ENCODE results near the gene SEMA5A. TPM values are rescaled to one million over a fixed set of nuclear protein-coding genes. Genes with fewer than 3 reads are reported as not detected.

The SEMA5A gene
- total RNA-seq, 3 donors from 2014 or later, result 3.0 to 35.4 (median 25.9) TPM

GRCh38 chr5:9429691-9430215 lies 116.1 kb downstream of the SEMA5A start:
- no peak for TF ChIP-seq POLR2AphosphoS5 (IDR thresholded peaks at IDR 0.05)
- no peak for TF ChIP-seq CTCF (IDR thresholded peaks at IDR 0.05)
- TF ChIP-seq POLR2A (IDR thresholded peaks at IDR 0.05), result no peak
- no peak overlapping the region for H3K4me3 ChIP-seq
- DNase-seq (ENCODE audit: low spot score in 2 of 2), result no peak
- intact Hi-C loops (cut with DNase I; ENCODE audit: low total_unique reads), result no loop called here
- no peaks in the 10 kb centered on the region for H3K4me1 ChIP-seq
- no peaks in the 10 kb centered on the region for H3K27me3 ChIP-seq
- no peaks in the 10 kb centered on the region for H3K9me3 ChIP-seq
- no peaks in the 10 kb centered on the region for H3K36me3 ChIP-seq
- H3K27ac ChIP-seq, result no peak overlapping the region

- TF ChIP-seq CTCF (IDR thresholded peaks at IDR 0.05), result no peak
- TF ChIP-seq POLR2A (IDR thresholded peaks at IDR 0.05), result no peak
- TF ChIP-seq POLR2AphosphoS5 (IDR thresholded peaks at IDR 0.05), result no peak
- no peaks in the 10 kb centered on the region for H3K36me3 ChIP-seq
- H3K27me3 ChIP-seq, result no peaks in the 10 kb centered on the region
- no peak overlapping the region for H3K27ac ChIP-seq
- no peaks in the 10 kb centered on the region for H3K9me3 ChIP-seq
- H3K4me1 ChIP-seq, result no peaks in the 10 kb centered on the region
- intact Hi-C loops (cut with DNase I; ENCODE audit: low total_unique reads), result no loop called here
- DNase-seq (ENCODE audit: low spot score in 2 of 2), result no peak
- H3K4me3 ChIP-seq, result no peak overlapping the region
Observed at GRCh38 chr5:9428272-9428671, 117.6 kb downstream of the SEMA5A start.

GRCh38 chr5:9425710-9426109 lies 120.2 kb downstream of the SEMA5A start:
- TF ChIP-seq CTCF (IDR thresholded peaks at IDR 0.05) (no peak), POLR2A (IDR thresholded peaks at IDR 0.05) (no peak), POLR2AphosphoS5 (IDR thresholded peaks at IDR 0.05) (no peak)
- intact Hi-C loops (cut with DNase I; ENCODE audit: low total_unique reads), result loop anchor here (2.0 kb wide), 1 partner anchor 31 kb away; no protein-coding TSS in a partner anchor
- Histone ChIP-seq H3K9me3 (no peaks in the 10 kb centered on the region), H3K36me3 (no peaks in the 10 kb centered on the region), H3K27me3 (no peaks in the 10 kb centered on the region), H3K27ac (no peak overlapping the region), H3K4me1 (no peaks in the 10 kb centered on the region), H3K4me3 (no peak overlapping the region)
- no peak for DNase-seq (ENCODE audit: low spot score in 2 of 2)

GRCh38 chr5:9423571-9423970 lies 122.3 kb downstream of the SEMA5A start:
- Histone ChIP-seq H3K9me3 (no peaks in the 10 kb centered on the region), H3K27me3 (no peaks in the 10 kb centered on the region), H3K4me3 (no peak overlapping the region), H3K4me1 (no peaks in the 10 kb centered on the region), H3K27ac (no peak overlapping the region), H3K36me3 (no peaks in the 10 kb centered on the region)
- intact Hi-C loops (cut with DNase I; ENCODE audit: low total_unique reads), result no loop called here
- TF ChIP-seq CTCF (IDR thresholded peaks at IDR 0.05) (no peak), POLR2AphosphoS5 (IDR thresholded peaks at IDR 0.05) (no peak), POLR2A (IDR thresholded peaks at IDR 0.05) (no peak)
- no peak for DNase-seq (ENCODE audit: low spot score in 2 of 2)

DNA sequence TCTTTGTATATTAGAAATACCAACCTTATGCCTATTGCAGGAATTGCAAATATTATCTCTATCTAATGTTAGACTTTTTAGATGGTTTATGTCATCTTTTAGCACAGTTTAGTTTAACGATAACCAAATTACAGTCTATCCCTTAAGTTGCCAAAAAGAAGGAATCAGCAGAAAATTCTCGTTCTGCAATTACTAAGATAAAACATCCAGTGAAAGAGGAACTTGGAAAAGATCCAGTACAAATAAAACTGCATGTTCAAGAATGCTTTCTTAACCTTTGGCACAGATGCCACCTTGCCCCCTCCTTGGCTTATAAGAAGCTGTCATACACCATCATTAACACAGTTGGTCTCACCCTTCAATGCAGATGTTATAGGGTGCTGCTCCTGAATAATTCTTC lies 124.0 kb downstream of the SEMA5A start:
- DNase-seq (ENCODE audit: low spot score in 2 of 2), result no peak
- Histone ChIP-seq H3K36me3 (no peaks in the 10 kb centered on the region), H3K27me3 (no peaks in the 10 kb centered on the region), H3K4me1 (no peaks in the 10 kb centered on the region), H3K4me3 (no peak overlapping the region), H3K27ac (no peak overlapping the region), H3K9me3 (no peaks in the 10 kb centered on the region)
- intact Hi-C loops (cut with DNase I; ENCODE audit: low total_unique reads), result no loop called here
- no peak for TF ChIP-seq CTCF (IDR thresholded peaks at IDR 0.05)
- TF ChIP-seq POLR2A (IDR thresholded peaks at IDR 0.05), result no peak
- TF ChIP-seq POLR2AphosphoS5 (IDR thresholded peaks at IDR 0.05), result no peak

Data from breast epithelium (tissue), 4 donors.